Stimulated activated CD4-positive, alpha-beta T cell treated with anti-CD3 and anti-CD28 coated beads, Interleukin-4, amount 100 ng/mL, for 24 hours (primary cell): ENCODE measurements around the gene ENG.

Experiments used
- DNase-seq: peaks from one replicate; pipeline ENCODE4 v3.0.0-alpha.2; 2020

The ENG gene

GRCh38 chr9:127772603-127773002 lies 81.9 kb downstream of the ENG start:
- no peak for DNase-seq

- DNase-seq: no peak
These were observed 82.8 kb downstream of the ENG start for GRCh38 chr9:127771570-127772189.

GRCh38 chr9:127770905-127771569 lies 83.4 kb downstream of the ENG start:
- peak; percentile 96 for DNase-seq

- no peak for DNase-seq
These were observed 83.9 kb downstream of the ENG start for GRCh38 chr9:127770583-127770904.

- no peak for DNase-seq
These were observed 84.4 kb downstream of the ENG start for GRCh38 chr9:127769929-127770582.

GRCh38 chr9:127769101-127769500 lies 85.4 kb downstream of the ENG start:
- no peak for DNase-seq

GRCh38 chr9:127768698-127769097 lies 85.8 kb downstream of the ENG start:
- no peak for DNase-seq

GRCh38 chr9:127767909-127768331 lies 86.5 kb downstream of the ENG start:
- no peak for DNase-seq

GRCh38 chr9:127767410-127767809 lies 87.0 kb downstream of the ENG start:
- no peak for DNase-seq

GRCh38 chr9:127765418-127765817 lies 89.0 kb downstream of the ENG start:
- no peak for DNase-seq
